Measurements from ENCODE around the gene NDST3. TPM values are rescaled to one million over a fixed set of nuclear protein-coding genes. Genes with fewer than 3 reads are reported as not detected.

NDST3 gene
- total and polyA plus RNA-seq, 2 of the 13 experiments (the other 11 are each of a cell fraction or from before 2014, with no cell fraction given) = not detected

DNA sequence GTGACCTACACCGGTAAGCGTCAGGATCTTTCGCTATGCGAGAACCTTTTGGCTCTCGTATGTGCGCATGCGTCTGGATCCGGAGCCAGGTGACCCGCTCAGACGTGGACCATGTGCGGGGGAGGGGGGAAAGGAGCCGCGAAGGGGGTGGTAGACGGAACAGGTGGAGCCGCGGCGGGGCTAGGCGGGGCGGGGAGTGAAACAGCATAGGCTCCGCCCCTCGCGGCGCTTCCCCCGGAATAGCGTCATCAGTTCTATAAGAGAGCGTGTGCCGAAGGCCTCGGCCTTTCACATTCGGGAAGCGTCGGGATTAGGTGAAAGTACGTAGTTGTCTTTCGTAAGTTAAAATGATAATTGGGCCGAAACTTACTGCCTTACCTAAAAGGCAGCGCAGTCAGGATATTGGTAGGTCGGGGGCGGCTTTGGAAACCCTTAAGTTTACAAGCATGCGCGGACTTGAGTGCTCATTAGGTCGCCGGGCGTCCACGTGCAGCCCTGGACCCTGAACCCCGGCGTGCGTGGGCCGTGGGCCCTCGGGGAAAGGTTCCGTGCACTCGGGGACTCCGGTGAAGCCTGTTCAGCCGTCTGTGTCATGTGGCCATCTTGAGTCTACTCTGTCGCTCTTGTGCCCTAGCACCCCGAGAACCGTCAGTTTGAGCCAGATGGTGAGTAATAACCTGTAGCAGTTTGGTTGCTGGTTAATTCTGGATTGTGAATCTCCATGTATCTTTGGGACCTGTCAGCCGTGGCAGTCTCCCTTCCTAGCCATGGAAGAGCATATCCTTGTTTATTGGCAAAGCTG is 244.4 kb downstream of the NDST3 start (continued):
- TF ChIP-seq ZNF841 (CRISPR knock-in tag; IDR thresholded peaks at IDR 0.05; ENCODE audit: borderline replicate concordance) = 0 out of 2 replicates have a peak, but pooled peaks have one; percentile 1
- TF ChIP-seq HMG20A (CRISPR knock-in tag; IDR thresholded peaks at IDR 0.05; ENCODE audit: borderline replicate concordance) = peak; percentile 34; the same call in 1 of the 2 replicates
- TF ChIP-seq ZNF318 (CRISPR knock-in tag; IDR thresholded peaks at IDR 0.05) = no peak; the same call in 1 of the 2 replicates
- TF ChIP-seq ZHX2 (IDR thresholded peaks at IDR 0.05; ENCODE audit: low read depth) = no peak; the same call in 1 of the 2 replicates
- TF ChIP-seq ZHX2 (CRISPR knock-in tag; IDR thresholded peaks at IDR 0.05; ENCODE audit: borderline replicate concordance) = peak; percentile 74; the same call in 1 of the 2 replicates
- TF ChIP-seq CREB1 (IDR thresholded peaks at IDR 0.05) = peak; percentile 89
- peak; percentile 93 for TF ChIP-seq CREB1 (CRISPR knock-in tag; IDR thresholded peaks at IDR 0.05)
